NCI-H748 (cell line): ENCODE results near the gene DLK1.
A peak's percentile ranks its signal among the peaks of the same experiment; 100 is the strongest.

Source experiments
- DNase-seq: peaks from one replicate; lab custom pipeline; 2025; ENCODE audit not compliant: unreplicated experiment; lab: John Stamatoyannopoulos, UW

The DLK1 gene

GRCh38 chr14:100750762-100751699 lies 24.3 kb downstream of the DLK1 start:
- no peak for DNase-seq

- DNase-seq, result no peak
Observed at GRCh38 chr14:100754020-100754419, 27.3 kb downstream of the DLK1 start.

GRCh38 chr14:100755649-100756048 lies 29.0 kb downstream of the DLK1 start:
- DNase-seq, result no peak

GRCh38 chr14:100761481-100761880 lies 34.8 kb downstream of the DLK1 start:
- peak; percentile 35 for DNase-seq

- peak; percentile 22 for DNase-seq
Observed at GRCh38 chr14:100762089-100762515, 35.4 kb downstream of the DLK1 start.

- DNase-seq, result no peak
Observed at GRCh38 chr14:100762901-100763300, 36.2 kb downstream of the DLK1 start.

GRCh38 chr14:100764471-100765115 lies 37.9 kb downstream of the DLK1 start:
- peak; percentile 26 for DNase-seq

- DNase-seq, result no peak
Observed at GRCh38 chr14:100765296-100765695, 38.6 kb downstream of the DLK1 start.

GRCh38 chr14:100765991-100766390 lies 39.3 kb downstream of the DLK1 start:
- DNase-seq, result no peak

GRCh38 chr14:100767003-100767787 lies 40.5 kb downstream of the DLK1 start:
- no peak for DNase-seq

GRCh38 chr14:100767788-100768536 lies 41.3 kb downstream of the DLK1 start:
- DNase-seq, result no peak

- no peak for DNase-seq
Observed at GRCh38 chr14:100769035-100769939, 42.6 kb downstream of the DLK1 start.

GRCh38 chr14:100770046-100770445 lies 43.4 kb downstream of the DLK1 start:
- no peak for DNase-seq

GRCh38 chr14:100770605-100771120 lies 44.0 kb downstream of the DLK1 start:
- no peak for DNase-seq

- no peak for DNase-seq
Observed at GRCh38 chr14:100771121-100771800, 44.6 kb downstream of the DLK1 start.

- no peak for DNase-seq
Observed at GRCh38 chr14:100772607-100773165, 46.0 kb downstream of the DLK1 start.

GRCh38 chr14:100773331-100774163 lies 46.9 kb downstream of the DLK1 start:
- no peak for DNase-seq

- DNase-seq, result no peak
Observed at GRCh38 chr14:100774164-100774537, 47.5 kb downstream of the DLK1 start.
